Esophagus muscularis mucosa (tissue), 4 donors: ENCODE results near the gene GRIK1. TPM values are rescaled to one million over a fixed set of nuclear protein-coding genes. Genes with fewer than 3 reads are reported as not detected.
"Not testable (repeated sequence)": the region's sequence is repeated elsewhere in the genome, so short reads cannot be mapped to it uniquely, and the experiment has no call there.

Experiments used
- DNase-seq: peaks from one replicate; pipeline ENCODE4 v3.0.0-alpha.2; 2017; ENCODE audit errors: extremely low spot score
- H3K27ac ChIP-seq, 4 donors: fragments of 200-600 bp; sonication (generic); replicated peaks in 1 of 4; 1 replicate in 3 of 4; 2 replicates in 1 of 4; pipeline ENCODE4 v1.5.1; 2016 to 2019; ENCODE audit warnings: mild to moderate bottlenecking in 1 of 4
- H3K27me3 ChIP-seq, 4 donors: fragments of 200-600 bp; sonication (generic); one replicate each; pipeline versions ENCODE4 v1.5.1 to v1.6.0; 2016 to 2019
- H3K36me3 ChIP-seq, 4 donors: fragments of 200-600 bp; sonication (generic); one replicate each; pipeline ENCODE4 v1.5.1; 2016 to 2019
- H3K4me1 ChIP-seq, 4 donors: fragments of 200-600 bp; sonication (generic); one replicate each; pipeline ENCODE4 v1.5.1; 2016 to 2019
- H3K4me3 ChIP-seq, 4 donors: fragments of 200-600 bp; sonication (generic); 1 replicate in 2 of 4; 2 replicates in 2 of 4; pipeline ENCODE4 v1.5.1; 2016 to 2019; ENCODE audit warnings: mild to moderate bottlenecking in 4 of 4, moderate library complexity in 1 of 4
- H3K9me3 ChIP-seq, 4 donors: fragments of 200-600 bp; sonication (generic); 1 replicate in 3 of 4; 2 replicates in 1 of 4; pipeline ENCODE4 v1.5.1; 2016 to 2019
- CTCF ChIP-seq, 3 experiments: fragments of 200-600 bp in 2 of 3; fragments of 450-650 bp in 1 of 3; sonication (generic) in 2 of 3; IDR thresholded peaks; one replicate each; pipeline ENCODE4 v1.5.1; 2017 to 2019; ENCODE audit warnings: antibody characterized with exemption in 3 of 3, mild to moderate bottlenecking in 2 of 3, moderate library complexity in 1 of 3
- EP300 ChIP-seq: sonication (generic); formaldehyde crosslinking; IDR thresholded peaks from one replicate; pipeline ENCODE4 v1.6.1; 2017; ENCODE audit warnings: antibody characterized with exemption
- POLR2A ChIP-seq: fragments of 450-650 bp; IDR thresholded peaks from one replicate; pipeline ENCODE4 v1.6.1; 2017; ENCODE audit warnings: antibody characterized with exemption, moderate library complexity, mild to moderate bottlenecking, low read depth
- POLR2AphosphoS5 ChIP-seq, 2 donors: sonication (generic); formaldehyde crosslinking; IDR thresholded peaks; one replicate each; pipeline ENCODE4 v1.6.1; 2017; ENCODE audit warnings: antibody characterized with exemption in 2 of 2
- WGBS: methylation state at CpG from one replicate; pipeline ENCODE4 v1.1.5; 2018; 5-methylcytosine and 5-hydroxymethylcytosine counted together
- intact Hi-C: fragments of 100-400 bp; cut with DNase I; formaldehyde crosslinking; loops from one replicate; pipeline ENCODE4 v1.15.1; 2023
- total RNA-seq, 4 donors: library from RNA; depleted of rRNA; stranded (reverse); fragments of >200 nt; gene quantifications; one replicate each; pipeline versions ENCODE4 v1.1.0 to v1.2.1, GENCODE V29; 2016

GRIK1 gene
- total RNA-seq, 4 donors from 2014 or later, result 0.19 to 0.40 (median 0.33) TPM; not detected in 1

DNA sequence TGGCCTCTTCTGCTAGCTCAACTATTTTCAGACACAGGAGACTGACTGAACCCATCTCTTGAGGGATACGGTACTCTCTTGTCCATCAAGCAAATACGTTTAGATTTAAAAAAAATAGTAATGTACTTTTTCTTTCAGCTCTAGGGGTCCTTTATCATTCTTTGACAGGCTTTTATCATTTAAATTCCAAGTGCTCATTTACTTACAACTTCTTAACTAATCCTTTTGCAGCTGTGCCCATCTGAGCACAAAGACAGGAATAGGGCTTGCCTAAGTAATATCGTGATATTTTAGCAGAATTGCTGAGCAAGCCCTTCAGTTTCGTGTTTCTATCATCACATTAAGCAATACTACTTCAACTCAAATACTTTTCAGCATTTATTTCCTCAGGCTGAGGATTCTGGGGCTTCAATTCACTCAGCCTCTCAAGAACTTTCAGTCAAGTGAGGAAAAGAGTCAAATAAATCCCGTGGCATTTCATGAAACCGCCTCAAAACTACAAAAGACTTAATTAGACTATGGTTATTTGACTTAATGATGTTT, 323.5 kb downstream of the GRIK1 start:
- WGBS, result 75% methylated on average over 6 of the region's 6 CpGs
- Histone ChIP-seq H3K27ac (no peak overlapping the region), H3K27me3 (no peaks in the 10 kb centered on the region), H3K36me3 (no peaks in the 10 kb centered on the region), H3K9me3 (no peaks in the 10 kb centered on the region), H3K4me3 (no peak overlapping the region), H3K4me1 (no peaks in the 10 kb centered on the region)
- TF ChIP-seq CTCF (IDR thresholded peaks at IDR 0.05) (no peak), EP300 (no peak), POLR2A (no peak), POLR2AphosphoS5 (IDR thresholded peaks at IDR 0.05) (no peak)
- intact Hi-C loops, result no loop called here
- no peak for DNase-seq

DNA sequence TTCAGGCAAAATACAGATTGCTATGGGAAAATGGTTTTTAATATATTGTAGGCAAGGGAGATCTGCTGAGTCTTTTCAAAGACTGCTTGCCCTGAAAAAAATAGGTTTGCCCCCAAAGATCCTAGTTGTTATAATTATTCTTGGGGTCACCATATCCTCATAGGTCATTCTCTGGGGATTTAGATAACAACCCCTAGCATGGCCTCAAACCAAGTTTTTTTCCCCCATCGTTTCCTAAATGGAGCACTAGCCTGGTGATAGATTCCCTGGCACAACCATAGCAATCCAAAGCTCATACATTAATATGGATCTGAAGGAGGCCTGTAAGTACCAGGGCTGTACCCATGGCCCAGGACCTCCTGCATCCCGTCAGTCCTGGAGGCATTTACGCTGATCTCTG, 325.9 kb downstream of the GRIK1 start:
- Histone ChIP-seq H3K27ac (no peak overlapping the region), H3K27me3 (no peaks in the 10 kb centered on the region), H3K36me3 (no peaks in the 10 kb centered on the region), H3K4me3 (no peak overlapping the region), H3K9me3 (no peaks in the 10 kb centered on the region), H3K4me1 (no peaks in the 10 kb centered on the region)
- intact Hi-C loops, result no loop called here
- 100% methylated on average over 3 of the region's 3 CpGs for WGBS
- DNase-seq, result no peak
- TF ChIP-seq POLR2A (no peak), POLR2AphosphoS5 (IDR thresholded peaks at IDR 0.05) (no peak), CTCF (IDR thresholded peaks at IDR 0.05) (no peak), EP300 (no peak)

- DNase-seq, result no peak
- Histone ChIP-seq H3K4me3 (no peak overlapping the region), H3K27ac (no peak overlapping the region), H3K9me3 (no peaks in the 10 kb centered on the region), H3K36me3 (no peaks in the 10 kb centered on the region), H3K27me3 (no peaks in the 10 kb centered on the region), H3K4me1 (no peaks in the 10 kb centered on the region)
- intact Hi-C loops, result no loop called here
- 62% methylated on average over 3 of the region's 3 CpGs for WGBS
- TF ChIP-seq EP300 (no peak), CTCF (IDR thresholded peaks at IDR 0.05) (no peak), POLR2A (no peak), POLR2AphosphoS5 (IDR thresholded peaks at IDR 0.05) (no peak)
Observed at GRCh38 chr21:29613021-29613420, 326.8 kb downstream of the GRIK1 start.

DNA sequence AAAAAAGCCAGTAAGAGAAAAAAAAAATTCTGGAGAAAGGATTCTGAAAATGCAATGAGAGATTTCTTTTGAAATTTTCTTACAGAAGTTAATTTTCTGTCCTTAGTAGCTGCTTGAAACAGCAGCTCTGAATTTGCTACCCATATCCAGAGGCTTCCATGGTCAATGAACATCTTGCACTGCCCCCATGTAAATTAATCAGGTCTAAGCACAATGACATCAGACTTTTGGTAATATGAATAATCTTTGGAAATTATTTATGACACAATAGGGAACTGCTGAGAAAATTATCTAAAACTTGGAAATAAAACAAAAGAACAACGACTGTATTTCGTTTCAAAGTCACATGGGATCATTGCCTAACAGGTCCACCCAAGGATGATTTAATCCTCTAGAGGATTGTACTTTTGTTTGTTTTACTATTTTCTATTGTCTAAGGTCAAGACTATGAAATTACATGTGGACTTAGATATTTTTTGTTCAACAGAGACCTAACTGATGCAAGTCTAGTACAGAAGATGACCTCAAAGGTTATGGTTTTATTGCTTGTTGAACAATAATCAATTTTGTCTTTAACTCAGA, 328.9 kb downstream of the GRIK1 start:
- 77% methylated on average over 2 of the region's 2 CpGs for WGBS
- TF ChIP-seq POLR2A (no peak), POLR2AphosphoS5 (IDR thresholded peaks at IDR 0.05) (no peak), EP300 (no peak), CTCF (IDR thresholded peaks at IDR 0.05) (no peak)
- intact Hi-C loops, result no loop called here
- Histone ChIP-seq H3K4me3 (no peak overlapping the region), H3K4me1 (no peaks in the 10 kb centered on the region), H3K27me3 (no peaks in the 10 kb centered on the region), H3K9me3 (no peaks in the 10 kb centered on the region), H3K36me3 (no peaks in the 10 kb centered on the region), H3K27ac (no peak overlapping the region)
- DNase-seq, result no peak

- Histone ChIP-seq H3K27ac (no peak overlapping the region), H3K36me3 (no peaks in the 10 kb centered on the region), H3K4me1 (no peaks in the 10 kb centered on the region), H3K4me3 (no peak overlapping the region), H3K9me3 (no peaks in the 10 kb centered on the region), H3K27me3 (no peaks in the 10 kb centered on the region)
- intact Hi-C loops, result no loop called here
- TF ChIP-seq CTCF (IDR thresholded peaks at IDR 0.05), result no peak
- no peak for TF ChIP-seq POLR2A
- no peak for TF ChIP-seq EP300
- TF ChIP-seq POLR2AphosphoS5 (IDR thresholded peaks at IDR 0.05), result no peak
- 97% methylated on average over 2 of the region's 3 CpGs for WGBS
- DNase-seq, result no peak
Observed at GRCh38 chr21:29606613-29607012, 333.2 kb downstream of the GRIK1 start.

- H3K4me3 ChIP-seq, H3K27me3 ChIP-seq, H3K9me3 ChIP-seq, intact Hi-C loops, H3K36me3 ChIP-seq, H3K27ac ChIP-seq, H3K4me1 ChIP-seq, DNase-seq: not testable (repeated sequence)
- WGBS, result 98% methylated on average over 3 of the region's 3 CpGs
Observed at GRCh38 chr21:29605219-29605618, 334.6 kb downstream of the GRIK1 start.
